ENCODE results near the gene AFAP1L1. TPM values are rescaled to one million over a fixed set of nuclear protein-coding genes. Genes with fewer than 3 reads are reported as not detected.

Gene AFAP1L1
- total and polyA plus RNA-seq, 2 of the 13 experiments (the other 11 are each of a cell fraction or from before 2014, with no cell fraction given) = 0.38 to 1.0 TPM

- TF ChIP-seq ZBTB21 (CRISPR knock-in tag; IDR thresholded peaks at IDR 0.05) = no peak
- TF ChIP-seq SMARCC2 (IDR thresholded peaks at IDR 0.05) = no peak
- TF ChIP-seq ZNF691 (CRISPR knock-in tag; IDR thresholded peaks at IDR 0.05; ENCODE audit: borderline replicate concordance, low read depth) = peak; percentile 49; the same call in 1 of the 2 replicates
- no peak for TF ChIP-seq HNF4G (IDR thresholded peaks at IDR 0.05; ENCODE audit: borderline replicate concordance, low read depth, low read length)
- no peak for TF ChIP-seq HNF4G (CRISPR knock-in tag; IDR thresholded peaks at IDR 0.05; ENCODE audit: borderline replicate concordance, low read depth)
- peak; percentile 66; the same call in 1 of the 2 replicates for TF ChIP-seq TBX2 (CRISPR knock-in tag; IDR thresholded peaks at IDR 0.05; ENCODE audit: borderline replicate concordance)
- TF ChIP-seq ZNF557 (CRISPR knock-in tag; IDR thresholded peaks at IDR 0.05) = 0 out of 2 replicates have a peak, but pooled peaks have one; percentile 27
- TF ChIP-seq SP1 (IDR thresholded peaks at IDR 0.05) = no peak
- peak; percentile 62 for TF ChIP-seq SP1 (CRISPR knock-in tag; IDR thresholded peaks at IDR 0.05)
- TF ChIP-seq GTF2F1 (IDR thresholded peaks at IDR 0.05; ENCODE audit: low read length) = no peak
- no peak for TF ChIP-seq MTF2 (CRISPR knock-in tag; IDR thresholded peaks at IDR 0.05; ENCODE audit: borderline replicate concordance)
- no peak for TF ChIP-seq KDM1A (CRISPR knock-in tag; IDR thresholded peaks at IDR 0.05)
- TF ChIP-seq PHF20 (CRISPR knock-in tag; IDR thresholded peaks at IDR 0.05) = peak; percentile 58; the same call in 1 of the 2 replicates
- TF ChIP-seq JARID2 (CRISPR knock-in tag; IDR thresholded peaks at IDR 0.05; ENCODE audit: insufficient replicate concordance) = no peak
- no peak for TF ChIP-seq ZKSCAN5 (CRISPR knock-in tag; IDR thresholded peaks at IDR 0.05)
- no peak for TF ChIP-seq STAT5B (CRISPR knock-in tag; IDR thresholded peaks at IDR 0.05)
- TF ChIP-seq NRL (CRISPR knock-in tag; IDR thresholded peaks at IDR 0.05; ENCODE audit: borderline replicate concordance) = no peak
- TF ChIP-seq RBAK (CRISPR knock-in tag; IDR thresholded peaks at IDR 0.05) = no peak
- no peak for TF ChIP-seq SIX1 (CRISPR knock-in tag; IDR thresholded peaks at IDR 0.05; ENCODE audit: borderline replicate concordance)
- TF ChIP-seq HOXA5 (CRISPR knock-in tag; IDR thresholded peaks at IDR 0.05) = peak; percentile 24; the same call in 1 of the 2 replicates
- TF ChIP-seq PAWR (CRISPR knock-in tag; IDR thresholded peaks at IDR 0.05; ENCODE audit: borderline replicate concordance) = no peak
- no peak for TF ChIP-seq ZNF724P (CRISPR knock-in tag; IDR thresholded peaks at IDR 0.05; ENCODE audit: borderline replicate concordance)
- no peak for TF ChIP-seq CEBPB (IDR thresholded peaks at IDR 0.05; ENCODE audit: borderline replicate concordance, low read depth, low read length)
- TF ChIP-seq ZNF552 (CRISPR knock-in tag; IDR thresholded peaks at IDR 0.05; ENCODE audit: borderline replicate concordance) = no peak
- TF ChIP-seq TFDP2 (CRISPR knock-in tag; IDR thresholded peaks at IDR 0.05) = peak; percentile 47; the same call in 1 of the 2 replicates
- no peak for TF ChIP-seq CCDC6 (CRISPR knock-in tag; IDR thresholded peaks at IDR 0.05)
- peak; percentile 74; the same call in 1 of the 2 replicates for TF ChIP-seq PHF21A (CRISPR knock-in tag; IDR thresholded peaks at IDR 0.05)
- TF ChIP-seq ZC3H4 (CRISPR knock-in tag; IDR thresholded peaks at IDR 0.05; ENCODE audit: borderline replicate concordance) = no peak
- TF ChIP-seq SETDB1 (CRISPR knock-in tag; IDR thresholded peaks at IDR 0.05; ENCODE audit: borderline replicate concordance) = no peak
- TF ChIP-seq ZNF761 (CRISPR knock-in tag; conservative IDR thresholded peaks at IDR 0.05) = no peak
Measured at GRCh38 chr5:149320791-149321330, 49.2 kb downstream of the AFAP1L1 start (continued).

Measured in HepG2 (cell line).